SK-N-SH treated with all-trans-retinoic acid at 6 μM for 48 hours (cell line): ENCODE results near the gene GPR3.

Experiments
- ARNTL ChIP-seq: fragments of 450-650 bp; formaldehyde crosslinking; IDR thresholded peaks from 2 replicates; pipeline ENCODE4 v1.5.0; 2020; ENCODE audit warnings: low read depth, mild to moderate bottlenecking, moderate library complexity, borderline replicate concordance
- CREB5 ChIP-seq: fragments of 250-450 bp; sonication (Bioruptor Pico); IDR thresholded peaks from 2 replicates; pipeline ENCODE4 v1.5.1; 2020; ENCODE audit warnings: low read depth, mild to moderate bottlenecking, moderate library complexity
- RARB ChIP-seq: fragments of 250-450 bp; sonication (Bioruptor Pico); IDR thresholded peaks from 2 replicates; pipeline ENCODE4 v1.8.0; 2021; ENCODE audit warnings: mild to moderate bottlenecking, moderate library complexity

GRCh38 chr1:27381969-27382762 is 10.3 kb upstream of the GPR3 start:
- TF ChIP-seq CREB5: no peak
- no peak for TF ChIP-seq ARNTL (CRISPR knock-in tag)
- no peak for TF ChIP-seq RARB
